HFFc6 (cell line): ENCODE results near the gene BBS4. TPM values are rescaled to one million over a fixed set of nuclear protein-coding genes. Genes with fewer than 3 reads are reported as not detected.

Experiments used
- DNase-seq: peaks from one replicate; pipeline ENCODE4 v3.0.0-alpha.2; 2018
- H3K27ac Mint-ChIP-seq: 2 replicates; pipeline ENCODE4 v1.8.0; 2020; ENCODE audit warnings: mild to moderate bottlenecking, mixed read lengths
- H3K27me3 Mint-ChIP-seq: 2 replicates; pipeline ENCODE4 v1.8.0; 2021; ENCODE audit warnings: mild to moderate bottlenecking, moderate library complexity, mixed read lengths; ENCODE audit not compliant: insufficient read depth
- H3K36me3 Mint-ChIP-seq: 2 replicates; pipeline ENCODE4 v1.8.0; 2021; ENCODE audit warnings: low read depth, mixed read lengths
- H3K4me1 Mint-ChIP-seq: 2 replicates; pipeline ENCODE4 v1.8.0; 2020; ENCODE audit warnings: low read depth, mixed read lengths
- H3K4me3 Mint-ChIP-seq: 2 replicates; pipeline ENCODE4 v1.8.0; 2020; ENCODE audit warnings: mild to moderate bottlenecking, moderate library complexity, mixed read lengths
- H3K9me3 Mint-ChIP-seq: 2 replicates; pipeline ENCODE4 v1.8.0; 2020; ENCODE audit warnings: mild to moderate bottlenecking, mixed read lengths
- CTCF ChIP-seq: fragments of 200-600 bp; sonication (generic); IDR thresholded peaks from 2 replicates; pipeline ENCODE4 v1.5.0; 2021; ENCODE audit warnings: antibody characterized with exemption, mild to moderate bottlenecking
- total RNA-seq, 6 experiments: library from RNA; stranded (reverse); fragmentation: NEBNext Ultra II Directional; extraction: Animal tissue kit (Norgen Biotek cat#: 25700); gene quantifications; 2 replicates in 1 of 6; 3 replicates in 5 of 6; pipeline ENCODE4 v1.2.3, GENCODE V29; 2021

The BBS4 gene
- total RNA-seq, 6 experiments from 2014 or later: 10.3 to 12.9 (median 12.5) TPM

DNA sequence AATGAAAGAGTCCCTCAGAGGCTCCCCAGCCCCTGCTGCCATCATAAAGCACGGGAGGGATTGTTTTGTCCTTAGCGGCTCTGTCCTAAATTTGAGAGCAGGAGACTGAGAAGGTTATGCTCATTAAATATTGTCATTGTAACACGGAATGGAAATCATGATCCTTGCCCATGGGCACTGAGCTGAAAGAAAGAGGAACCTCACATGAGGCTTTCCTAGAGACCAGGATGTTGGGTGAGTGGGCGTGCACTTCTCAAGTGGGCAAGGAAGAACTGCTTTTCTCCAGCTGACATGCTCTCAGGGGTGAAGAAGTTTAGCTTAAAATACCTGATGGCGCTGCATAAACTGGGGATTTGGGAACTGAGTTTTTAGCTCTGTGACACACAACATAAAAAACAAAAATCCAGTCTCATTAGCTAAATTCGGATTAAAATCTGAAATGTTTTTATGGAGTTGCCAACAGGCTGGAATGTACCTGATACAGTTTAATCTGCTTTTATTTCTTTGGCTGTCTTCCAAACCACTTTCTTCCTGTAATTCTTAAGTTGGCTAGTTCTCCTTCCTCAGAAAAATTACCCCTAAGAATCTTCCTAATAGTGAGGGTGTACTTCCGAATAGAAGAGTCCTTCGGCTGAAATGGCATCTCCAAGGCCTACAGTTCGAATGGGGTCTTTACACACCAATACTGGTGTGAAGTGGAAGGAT, 65.9 kb downstream of the BBS4 start:
- peaks cover 5% of the 10 kb centered on the region; the same call in 1 of the 2 replicates for H3K4me1 Mint-ChIP-seq
- H3K9me3 Mint-ChIP-seq: no peaks in the 10 kb centered on the region
- no peak for TF ChIP-seq CTCF
- no peak overlapping the region for H3K4me3 Mint-ChIP-seq
- H3K27ac Mint-ChIP-seq: no peak overlapping the region
- peaks cover 35% of the 10 kb centered on the region for H3K36me3 Mint-ChIP-seq
- H3K27me3 Mint-ChIP-seq: no peaks in the 10 kb centered on the region
- no peak for DNase-seq

- H3K9me3 Mint-ChIP-seq: no peaks in the 10 kb centered on the region
- TF ChIP-seq CTCF: no peak
- H3K27ac Mint-ChIP-seq: no peak overlapping the region
- peaks cover 26% of the 10 kb centered on the region for H3K4me1 Mint-ChIP-seq
- DNase-seq: no peak
- no peaks in the 10 kb centered on the region for H3K27me3 Mint-ChIP-seq
- no peak overlapping the region for H3K4me3 Mint-ChIP-seq
- peaks cover 39% of the 10 kb centered on the region for H3K36me3 Mint-ChIP-seq
Measured at GRCh38 chr15:72754096-72754495, 68.1 kb downstream of the BBS4 start.

- H3K27me3 Mint-ChIP-seq: no peaks in the 10 kb centered on the region
- peak overlapping the region; percentile 92 for H3K27ac Mint-ChIP-seq
- TF ChIP-seq CTCF: no peak
- peak overlapping the region; percentile 31 for H3K4me3 Mint-ChIP-seq
- peaks cover 25% of the 10 kb centered on the region for H3K4me1 Mint-ChIP-seq
- no peaks in the 10 kb centered on the region for H3K9me3 Mint-ChIP-seq
- H3K36me3 Mint-ChIP-seq: peaks cover 46% of the 10 kb centered on the region
- peak; percentile 89 for DNase-seq
Measured at GRCh38 chr15:72758182-72758581, 72.2 kb downstream of the BBS4 start.

GRCh38 chr15:72760590-72761260, 74.7 kb downstream of the BBS4 start:
- Mint-ChIP-seq H3K9me3 (no peaks in the 10 kb centered on the region), H3K36me3 (peaks cover 33% of the 10 kb centered on the region)

GRCh38 chr15:72764656-72765055, 78.6 kb downstream of the BBS4 start:
- H3K27me3 Mint-ChIP-seq: no peaks in the 10 kb centered on the region
- H3K27ac Mint-ChIP-seq: no peak overlapping the region
- peaks cover 51% of the 10 kb centered on the region for H3K36me3 Mint-ChIP-seq
- peaks cover 12% of the 10 kb centered on the region for H3K4me1 Mint-ChIP-seq
- no peak for TF ChIP-seq CTCF
- peaks cover 16% of the 10 kb centered on the region for H3K9me3 Mint-ChIP-seq
- peak; percentile 7 for DNase-seq
- no peak overlapping the region for H3K4me3 Mint-ChIP-seq

More at GRCh38 chr15:72760590-72761260, 74.7 kb downstream of the BBS4 start:
- DNase-seq: no peak
- Mint-ChIP-seq H3K4me1 (peaks cover 37% of the 10 kb centered on the region), H3K27ac (no peak overlapping the region), H3K4me3 (no peak overlapping the region), H3K27me3 (no peaks in the 10 kb centered on the region)
- TF ChIP-seq CTCF: no peak
